SHP77 treated with DMSO at 0.1 percent for 48 hours (cell line): Measurements from ENCODE around the gene ATP2B1.
"Not testable (repeated sequence)": the region's sequence is repeated elsewhere in the genome, so short reads cannot be mapped to it uniquely, and the experiment has no call there.

Experiments used
- DNase-seq: peaks from one replicate; lab custom pipeline; 2025; lab: John Stamatoyannopoulos, UW

ATP2B1 gene

GRCh38 chr12:89712706-89713105 lies 4.1 kb upstream of the ATP2B1 start:
- no peak for DNase-seq

GRCh38 chr12:89710873-89711750 lies 2.5 kb upstream of the ATP2B1 start:
- DNase-seq, result no peak

- DNase-seq, result peak; percentile 24
Observed at GRCh38 chr12:89709995-89710872, 1.6 kb upstream of the ATP2B1 start.

- peak; percentile 91 for DNase-seq
Observed at GRCh38 chr12:89709157-89709994, 738 bp upstream of the ATP2B1 start.

GRCh38 chr12:89707703-89708564 lies 704 bp downstream of the ATP2B1 start:
- no peak for DNase-seq

- peak; percentile 38 for DNase-seq
Observed at GRCh38 chr12:89706986-89707702, 1.5 kb downstream of the ATP2B1 start.

- DNase-seq, result no peak
Observed at GRCh38 chr12:89706551-89706950, 2.1 kb downstream of the ATP2B1 start.

GRCh38 chr12:89704457-89704856 lies 4.2 kb downstream of the ATP2B1 start:
- no peak for DNase-seq

GRCh38 chr12:89703768-89704167 lies 4.9 kb downstream of the ATP2B1 start:
- no peak for DNase-seq

- no peak for DNase-seq
Observed at GRCh38 chr12:89702503-89702902, 6.1 kb downstream of the ATP2B1 start.

- DNase-seq, result no peak
Observed at GRCh38 chr12:89701606-89702206, 6.9 kb downstream of the ATP2B1 start.

- no peak for DNase-seq
Observed at GRCh38 chr12:89700191-89700810, 8.3 kb downstream of the ATP2B1 start.

- no peak for DNase-seq
Observed at GRCh38 chr12:89698607-89699006, 10.0 kb downstream of the ATP2B1 start.

GRCh38 chr12:89697728-89698127 lies 10.9 kb downstream of the ATP2B1 start:
- DNase-seq, result not testable (repeated sequence)

- no peak for DNase-seq
Observed at GRCh38 chr12:89697296-89697695, 11.3 kb downstream of the ATP2B1 start.

GRCh38 chr12:89695830-89696229 lies 12.8 kb downstream of the ATP2B1 start:
- DNase-seq, result no peak

GRCh38 chr12:89695100-89695499 lies 13.5 kb downstream of the ATP2B1 start:
- no peak for DNase-seq

GRCh38 chr12:89694542-89694941 lies 14.1 kb downstream of the ATP2B1 start:
- no peak for DNase-seq

- DNase-seq, result no peak
Observed at GRCh38 chr12:89693639-89694202, 14.9 kb downstream of the ATP2B1 start.
